ENCODE data around the gene PHLPP1.
A peak's percentile ranks its signal among the peaks of the same experiment; 100 is the strongest.

DNA sequence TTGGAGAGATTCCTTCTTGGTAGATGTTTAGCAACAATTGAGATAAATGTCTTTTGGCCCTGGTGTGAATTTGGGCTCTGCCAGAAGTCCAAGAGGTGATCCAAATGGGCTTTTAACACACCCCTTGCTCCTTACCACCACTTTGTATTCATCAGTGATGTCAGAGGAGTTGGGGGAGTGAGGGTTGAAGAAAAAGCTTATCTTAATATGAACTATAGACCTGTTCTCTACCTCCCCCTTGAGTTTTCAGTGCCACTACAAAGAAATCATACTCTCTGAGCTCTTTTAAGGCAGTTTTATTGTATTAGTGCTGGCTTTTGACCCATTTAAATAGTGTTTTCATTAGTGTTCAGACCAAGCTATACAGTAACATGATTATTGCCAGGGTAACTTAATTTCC lies 229.1 kb downstream of the PHLPP1 start:
- TF ChIP-seq, protein P1, sequence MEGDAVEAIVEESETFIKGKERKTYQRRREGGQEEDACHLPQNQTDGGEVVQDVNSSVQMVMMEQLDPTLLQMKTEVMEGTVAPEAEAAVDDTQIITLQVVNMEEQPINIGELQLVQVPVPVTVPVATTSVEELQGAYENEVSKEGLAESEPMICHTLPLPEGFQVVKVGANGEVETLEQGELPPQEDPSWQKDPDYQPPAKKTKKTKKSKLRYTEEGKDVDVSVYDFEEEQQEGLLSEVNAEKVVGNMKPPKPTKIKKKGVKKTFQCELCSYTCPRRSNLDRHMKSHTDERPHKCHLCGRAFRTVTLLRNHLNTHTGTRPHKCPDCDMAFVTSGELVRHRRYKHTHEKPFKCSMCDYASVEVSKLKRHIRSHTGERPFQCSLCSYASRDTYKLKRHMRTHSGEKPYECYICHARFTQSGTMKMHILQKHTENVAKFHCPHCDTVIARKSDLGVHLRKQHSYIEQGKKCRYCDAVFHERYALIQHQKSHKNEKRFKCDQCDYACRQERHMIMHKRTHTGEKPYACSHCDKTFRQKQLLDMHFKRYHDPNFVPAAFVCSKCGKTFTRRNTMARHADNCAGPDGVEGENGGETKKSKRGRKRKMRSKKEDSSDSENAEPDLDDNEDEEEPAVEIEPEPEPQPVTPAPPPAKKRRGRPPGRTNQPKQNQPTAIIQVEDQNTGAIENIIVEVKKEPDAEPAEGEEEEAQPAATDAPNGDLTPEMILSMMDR (IDR thresholded peaks at IDR 0.05): peak in 1 of 7 experiments; percentile 10
- TF ChIP-seq POLR2A (IDR thresholded peaks at IDR 0.05): no peak
